Astrocyte (in vitro differentiated cells and primary cell): ENCODE results near the gene IMPDH2. TPM values are rescaled to one million over a fixed set of nuclear protein-coding genes. Genes with fewer than 3 reads are reported as not detected.

Source experiments
- DNase-seq: peaks from one replicate; pipeline ENCODE4 v3.0.0-alpha.2; 2010; ENCODE audit warnings: low read depth
- FAIRE-seq: peaks from 2 replicates; lab custom pipeline; 2011; peaks lifted over from hg19 to GRCh38; lab: Jason Lieb, UNC
- H2AFZ ChIP-seq: 2 replicates; pipeline ENCODE4 v1.6.0; 2012; ENCODE audit warnings: low read depth, low read length, inconsistent platforms
- H3K27ac ChIP-seq: 2 replicates; pipeline ENCODE4 v1.5.1; 2011; ENCODE audit warnings: low read depth, low read length, inconsistent platforms
- H3K27me3 ChIP-seq: 2 replicates; pipeline ENCODE4 v1.6.0; 2011; ENCODE audit warnings: low read length, inconsistent platforms; ENCODE audit not compliant: insufficient read depth
- H3K36me3 ChIP-seq: 2 replicates; pipeline ENCODE4 v1.5.1; 2011; ENCODE audit warnings: low read length, inconsistent platforms; ENCODE audit not compliant: insufficient read depth
- H3K4me1 ChIP-seq: 2 replicates; pipeline ENCODE4 v1.5.1; 2011; ENCODE audit warnings: low read length, inconsistent platforms; ENCODE audit not compliant: insufficient read depth
- H3K4me2 ChIP-seq: 2 replicates; pipeline ENCODE4 v1.6.0; 2012; ENCODE audit warnings: low read length, inconsistent platforms
- H3K4me3 ChIP-seq: 2 replicates; pipeline ENCODE4 v1.5.1; 2011; ENCODE audit warnings: low read depth, mild to moderate bottlenecking, low read length, inconsistent platforms; ENCODE audit not compliant: insufficient read depth
- H3K79me2 ChIP-seq: 2 replicates; pipeline ENCODE4 v1.6.0; 2012; ENCODE audit warnings: mild to moderate bottlenecking, low read length, inconsistent platforms; ENCODE audit not compliant: insufficient read depth
- H3K9ac ChIP-seq: 2 replicates; pipeline ENCODE4 v1.6.0; 2012; ENCODE audit warnings: mild to moderate bottlenecking, low read length, inconsistent platforms
- H3K9me3 ChIP-seq: 2 replicates; pipeline ENCODE4 v1.5.1; 2012; ENCODE audit warnings: low read depth, mild to moderate bottlenecking, low read length, inconsistent platforms; ENCODE audit not compliant: insufficient read depth
- H4K20me1 ChIP-seq: 2 replicates; pipeline ENCODE4 v1.6.0; 2012; ENCODE audit warnings: low read length, inconsistent platforms; ENCODE audit not compliant: insufficient read depth
- H3K27ac Mint-ChIP-seq: one replicate; pipeline ENCODE4 v1.8.0; 2021; ENCODE audit warnings: mild to moderate bottlenecking, mixed read lengths; ENCODE audit not compliant: unreplicated experiment
- H3K27me3 Mint-ChIP-seq: one replicate; pipeline ENCODE4 v1.8.0; 2021; ENCODE audit warnings: low read depth, mixed read lengths; ENCODE audit not compliant: unreplicated experiment
- H3K36me3 Mint-ChIP-seq: one replicate; pipeline ENCODE4 v1.8.0; 2021; ENCODE audit warnings: low read depth, mixed read lengths; ENCODE audit not compliant: unreplicated experiment
- H3K4me1 Mint-ChIP-seq: one replicate; pipeline ENCODE4 v1.8.0; 2021; ENCODE audit warnings: low read depth, mixed read lengths; ENCODE audit not compliant: unreplicated experiment
- H3K4me3 Mint-ChIP-seq: one replicate; pipeline ENCODE4 v1.8.0; 2021; ENCODE audit warnings: mild to moderate bottlenecking, moderate library complexity, mixed read lengths; ENCODE audit not compliant: unreplicated experiment
- H3K9me3 Mint-ChIP-seq: one replicate; pipeline ENCODE4 v1.8.0; 2021; ENCODE audit warnings: mild to moderate bottlenecking, mixed read lengths; ENCODE audit not compliant: unreplicated experiment
- EZH2 ChIP-seq: IDR thresholded peaks from 2 replicates; pipeline ENCODE4 v1.6.1; 2012; ENCODE audit warnings: mild to moderate bottlenecking, low read length, inconsistent platforms; ENCODE audit not compliant: insufficient read depth
- total RNA-seq: library from RNA; stranded (reverse); gene quantifications from 2 replicates; pipeline ENCODE4 v1.2.1, GENCODE V29; 2021
- TF ChIP-seq, protein P1 (sequence below): IDR thresholded peaks from 2 replicates; pipeline ENCODE4 v1.5.1; 2011; ENCODE audit warnings: low read depth, mild to moderate bottlenecking, inconsistent platforms, low read length, moderate library complexity; ENCODE audit not compliant: insufficient read depth

The IMPDH2 gene
- total RNA-seq, 1 donor from 2014 or later, result 119 TPM

DNA sequence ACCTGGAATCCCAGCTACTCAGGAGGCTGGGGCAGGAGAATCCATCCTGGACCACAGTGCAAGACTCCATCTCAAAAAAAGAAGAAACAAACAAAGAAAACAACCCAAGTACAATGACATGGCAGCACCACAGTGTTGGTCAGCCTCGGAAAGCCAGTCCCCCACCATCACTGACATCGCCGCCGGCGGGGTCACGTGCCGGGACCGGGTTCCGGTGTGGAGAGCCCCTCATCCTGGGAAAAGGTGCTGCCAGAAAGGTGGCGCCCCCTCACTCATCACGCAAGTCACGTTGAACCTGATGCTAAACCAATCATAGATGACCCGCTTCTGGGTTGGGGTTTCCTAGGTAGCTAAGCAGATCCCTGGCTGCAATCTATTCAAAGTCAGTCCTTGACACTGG lies 46.9 kb upstream of the IMPDH2 start:
- Histone ChIP-seq H3K36me3 (peaks cover 39% of the 10 kb centered on the region), H4K20me1 (peaks cover 63% of the 10 kb centered on the region), H3K4me1 (no peaks in the 10 kb centered on the region), H3K9ac (no peak overlapping the region), H3K4me2 (no peak overlapping the region), H3K27me3 (no peaks in the 10 kb centered on the region), H3K9me3 (no peaks in the 10 kb centered on the region), H3K79me2 (peaks cover 77% of the 10 kb centered on the region), H3K27ac (no peak overlapping the region), H2AFZ (no peak overlapping the region), H3K4me3 (no peak overlapping the region)
- no peak for DNase-seq
- Mint-ChIP-seq H3K27ac (no peak overlapping the region), H3K4me1 (no peaks in the 10 kb centered on the region), H3K9me3 (no peaks in the 10 kb centered on the region), H3K27me3 (no peaks in the 10 kb centered on the region), H3K36me3 (peaks cover 14% of the 10 kb centered on the region), H3K4me3 (no peak overlapping the region)
- TF ChIP-seq, protein P1, sequence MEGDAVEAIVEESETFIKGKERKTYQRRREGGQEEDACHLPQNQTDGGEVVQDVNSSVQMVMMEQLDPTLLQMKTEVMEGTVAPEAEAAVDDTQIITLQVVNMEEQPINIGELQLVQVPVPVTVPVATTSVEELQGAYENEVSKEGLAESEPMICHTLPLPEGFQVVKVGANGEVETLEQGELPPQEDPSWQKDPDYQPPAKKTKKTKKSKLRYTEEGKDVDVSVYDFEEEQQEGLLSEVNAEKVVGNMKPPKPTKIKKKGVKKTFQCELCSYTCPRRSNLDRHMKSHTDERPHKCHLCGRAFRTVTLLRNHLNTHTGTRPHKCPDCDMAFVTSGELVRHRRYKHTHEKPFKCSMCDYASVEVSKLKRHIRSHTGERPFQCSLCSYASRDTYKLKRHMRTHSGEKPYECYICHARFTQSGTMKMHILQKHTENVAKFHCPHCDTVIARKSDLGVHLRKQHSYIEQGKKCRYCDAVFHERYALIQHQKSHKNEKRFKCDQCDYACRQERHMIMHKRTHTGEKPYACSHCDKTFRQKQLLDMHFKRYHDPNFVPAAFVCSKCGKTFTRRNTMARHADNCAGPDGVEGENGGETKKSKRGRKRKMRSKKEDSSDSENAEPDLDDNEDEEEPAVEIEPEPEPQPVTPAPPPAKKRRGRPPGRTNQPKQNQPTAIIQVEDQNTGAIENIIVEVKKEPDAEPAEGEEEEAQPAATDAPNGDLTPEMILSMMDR, result no peak
- no peak for TF ChIP-seq EZH2
- no peak for FAIRE-seq

GRCh38 chr3:49058011-49058410 lies 28.8 kb upstream of the IMPDH2 start:
- Histone ChIP-seq H3K9ac (no peak overlapping the region), H3K36me3 (peaks cover 30% of the 10 kb centered on the region), H3K4me2 (no peak overlapping the region), H3K9me3 (no peaks in the 10 kb centered on the region), H3K27ac (no peak overlapping the region), H3K4me1 (no peaks in the 10 kb centered on the region), H2AFZ (no peak overlapping the region), H4K20me1 (peaks cover 50% of the 10 kb centered on the region), H3K27me3 (no peaks in the 10 kb centered on the region), H3K4me3 (no peak overlapping the region), H3K79me2 (peaks cover 47% of the 10 kb centered on the region)
- H3K27ac Mint-ChIP-seq, result peak overlapping the region; percentile 23
- TF ChIP-seq EZH2, result no peak
- TF ChIP-seq, protein P1, result no peak
- H3K9me3 Mint-ChIP-seq, result no peaks in the 10 kb centered on the region
- no peak overlapping the region for H3K4me3 Mint-ChIP-seq
- peaks cover 19% of the 10 kb centered on the region for H3K36me3 Mint-ChIP-seq
- FAIRE-seq, result no peak
- no peaks in the 10 kb centered on the region for H3K27me3 Mint-ChIP-seq
- no peak for DNase-seq
- H3K4me1 Mint-ChIP-seq, result no peaks in the 10 kb centered on the region

GRCh38 chr3:49057268-49057667 lies 28.1 kb upstream of the IMPDH2 start:
- no peak overlapping the region for H3K4me3 Mint-ChIP-seq
- H3K36me3 ChIP-seq, result peaks cover 34% of the 10 kb centered on the region
- H3K4me1 Mint-ChIP-seq, result no peaks in the 10 kb centered on the region
- no peak overlapping the region for H3K27ac Mint-ChIP-seq
- no peaks in the 10 kb centered on the region for H3K9me3 ChIP-seq
- no peaks in the 10 kb centered on the region for H3K9me3 Mint-ChIP-seq
- H3K4me2 ChIP-seq, result no peak overlapping the region
- no peak overlapping the region for H2AFZ ChIP-seq
- no peak overlapping the region for H3K4me3 ChIP-seq
- no peak overlapping the region for H3K27ac ChIP-seq
- peaks cover 50% of the 10 kb centered on the region for H4K20me1 ChIP-seq
- H3K4me1 ChIP-seq, result no peaks in the 10 kb centered on the region
- TF ChIP-seq, protein P1, result no peak
- TF ChIP-seq EZH2, result no peak
- H3K27me3 Mint-ChIP-seq, result no peaks in the 10 kb centered on the region
- H3K27me3 ChIP-seq, result no peaks in the 10 kb centered on the region
- FAIRE-seq (no peak), DNase-seq (no peak)
- H3K36me3 Mint-ChIP-seq, result peaks cover 22% of the 10 kb centered on the region
- no peak overlapping the region for H3K9ac ChIP-seq
- H3K79me2 ChIP-seq, result peaks cover 50% of the 10 kb centered on the region
